ACHN (cell line): Measurements from ENCODE around the gene PARD3B.

Experiments
- DNase-seq: peaks from one replicate; pipeline ENCODE4 v3.0.0-alpha.2; 2015
- in situ Hi-C: cut with HindIII; loops from 2 replicates; pipeline ENCODE4 v1.10.0; 2017; ENCODE audit warnings: low sequenced_read_pairs, low pct_ligation_motif_present, low pct_unique_long_range_greater_than_20kb

The PARD3B gene

GRCh38 chr2:205524656-205525055 lies 979.4 kb downstream of the PARD3B start:
- in situ Hi-C loops = no loop called here
- no peak for DNase-seq

DNA sequence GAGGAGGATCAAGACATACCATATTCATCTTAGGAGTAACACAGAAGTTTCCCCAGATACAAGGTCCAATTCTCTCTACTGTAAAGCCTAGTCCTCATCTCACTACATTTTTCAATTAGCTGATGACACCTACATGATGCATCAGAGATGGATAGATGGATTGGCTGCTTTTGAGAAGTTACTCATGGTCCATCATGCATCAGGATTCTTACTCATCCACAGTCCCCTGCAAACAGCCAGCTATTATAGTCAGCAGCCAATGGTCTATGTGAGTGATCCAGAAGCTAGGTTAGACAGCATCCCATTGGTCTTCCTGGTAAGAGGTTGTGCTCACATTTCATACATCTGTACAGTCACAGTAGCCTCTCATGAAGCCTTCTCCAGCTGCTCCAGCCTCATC lies 982.5 kb downstream of the PARD3B start:
- no peak for DNase-seq
- in situ Hi-C loops = no loop called here

GRCh38 chr2:205531072-205531471 lies 985.8 kb downstream of the PARD3B start:
- no peak for DNase-seq
- in situ Hi-C loops = no loop called here

DNA sequence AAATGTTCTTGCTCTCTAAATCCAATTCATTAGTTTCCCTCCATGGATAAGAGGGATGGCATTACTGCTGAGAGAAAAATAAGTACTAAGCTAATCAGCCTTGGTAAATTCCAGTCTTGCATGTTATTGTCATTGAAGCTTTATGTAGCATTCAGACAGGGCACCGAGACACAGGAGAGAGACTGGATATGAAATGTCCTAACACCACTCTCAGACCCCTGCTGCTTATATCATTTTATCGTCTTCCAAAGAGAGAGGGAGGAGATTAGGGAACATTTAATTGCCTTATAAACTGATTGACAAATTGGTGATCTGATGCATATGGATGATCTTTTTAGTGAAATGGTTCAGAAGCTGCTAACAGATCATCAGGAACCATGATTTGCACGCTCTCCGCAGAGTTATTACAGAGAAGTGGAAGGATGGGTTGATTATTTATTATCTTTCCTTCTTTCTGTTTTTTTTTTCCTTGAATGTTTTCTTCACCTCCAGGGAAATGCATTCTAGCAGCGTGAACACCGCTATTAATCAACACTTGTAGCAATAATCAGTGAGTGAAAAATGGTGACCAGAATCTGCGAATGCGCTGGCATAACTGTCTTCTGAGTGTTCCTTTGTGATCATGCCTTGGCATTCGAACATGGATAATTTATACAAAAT lies 986.3 kb downstream of the PARD3B start:
- in situ Hi-C loops = no loop called here
- DNase-seq = no peak

DNA sequence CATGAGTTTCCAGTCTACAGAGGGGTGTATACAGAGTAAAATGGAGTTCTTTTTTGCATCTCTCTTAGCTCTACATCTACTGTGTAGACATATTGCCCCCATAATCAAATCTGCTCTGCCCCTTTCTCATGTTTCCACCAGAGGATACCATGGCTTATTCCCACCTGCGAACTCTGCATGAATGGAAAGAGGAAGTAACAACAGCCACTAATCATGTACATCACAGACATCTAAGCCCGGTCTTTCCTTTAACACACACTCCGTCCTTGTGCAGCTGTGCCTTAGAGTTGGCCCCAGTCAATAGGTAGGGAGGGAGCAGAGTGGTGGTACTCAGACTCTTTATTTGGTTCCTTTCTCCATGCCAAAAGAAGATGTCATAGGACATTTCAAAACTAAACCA lies 989.7 kb downstream of the PARD3B start:
- no peak for DNase-seq
- in situ Hi-C loops = no loop called here

DNA sequence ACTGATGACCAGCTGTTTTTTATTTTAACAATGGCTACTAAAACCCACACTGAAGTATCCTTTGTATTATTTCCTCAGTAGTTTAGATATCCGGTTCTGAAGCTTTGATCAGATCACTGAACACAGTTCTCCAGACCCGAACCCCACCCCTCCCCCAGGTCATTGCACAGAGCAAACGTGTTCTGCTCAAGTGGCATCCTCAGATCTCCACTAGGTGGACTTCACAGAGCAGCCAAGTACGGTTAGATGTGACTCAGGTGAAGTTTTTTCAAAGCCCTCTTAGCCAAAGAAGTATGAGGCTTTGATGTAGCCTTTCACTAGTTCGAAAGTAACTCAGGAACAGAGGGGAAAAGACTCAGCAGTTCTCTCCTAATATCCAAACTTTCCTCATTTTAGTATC lies 994.3 kb downstream of the PARD3B start:
- in situ Hi-C loops = no loop called here
- no peak for DNase-seq

DNA sequence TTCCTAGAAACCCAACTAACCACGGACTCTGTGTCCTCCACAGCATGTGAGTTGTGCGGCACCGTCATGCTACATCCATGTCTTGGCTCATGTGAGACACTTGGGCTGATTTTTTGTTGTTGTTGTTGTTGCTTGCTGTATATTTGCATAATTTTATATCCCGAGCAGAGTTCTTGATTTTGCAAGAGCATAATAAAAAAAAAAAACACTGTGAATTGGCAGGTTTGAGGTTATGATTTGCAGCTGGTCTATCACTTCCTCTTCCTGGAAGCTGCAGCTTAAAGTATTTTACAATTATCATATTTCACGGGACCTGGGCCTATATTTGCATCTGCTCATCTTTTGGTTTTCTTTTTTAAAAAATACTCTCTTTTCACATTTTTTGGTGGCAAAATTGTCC lies 994.8 kb downstream of the PARD3B start:
- no peak for DNase-seq
- in situ Hi-C loops = no loop called here

GRCh38 chr2:205543262-205543843 lies 998.1 kb downstream of the PARD3B start:
- in situ Hi-C loops = no loop called here
- no peak for DNase-seq

GRCh38 chr2:205543937-205544702 lies 998.8 kb downstream of the PARD3B start:
- in situ Hi-C loops = no loop called here
- no peak for DNase-seq

- DNase-seq = no peak
- in situ Hi-C loops = no loop called here
Measured at GRCh38 chr2:205545971-205546816, 1000.9 kb downstream of the PARD3B start.

- no peak for DNase-seq
- in situ Hi-C loops = no loop called here
Measured at GRCh38 chr2:205555566-205556230, 1010.4 kb downstream of the PARD3B start.

DNA sequence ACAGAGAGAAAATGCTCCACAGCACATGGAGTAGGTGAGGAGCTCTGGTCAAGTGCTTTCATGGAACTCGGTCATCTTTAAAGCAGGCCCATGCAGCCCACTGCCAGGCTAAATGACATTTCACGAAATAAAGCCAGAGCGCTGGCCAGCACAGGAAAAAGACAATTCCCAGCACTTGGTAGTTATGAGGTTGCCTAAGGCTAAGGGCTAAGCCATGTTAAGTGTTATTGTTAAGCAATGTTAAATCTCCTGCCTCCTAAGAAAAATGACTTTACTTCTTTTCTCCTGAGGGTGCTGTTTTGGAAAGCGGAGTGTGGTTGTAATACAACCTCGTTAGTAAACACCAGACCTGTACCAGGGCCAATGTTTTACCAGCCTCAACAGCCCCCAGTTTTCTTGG lies 1011.1 kb downstream of the PARD3B start:
- DNase-seq = no peak
- in situ Hi-C loops = no loop called here

DNA sequence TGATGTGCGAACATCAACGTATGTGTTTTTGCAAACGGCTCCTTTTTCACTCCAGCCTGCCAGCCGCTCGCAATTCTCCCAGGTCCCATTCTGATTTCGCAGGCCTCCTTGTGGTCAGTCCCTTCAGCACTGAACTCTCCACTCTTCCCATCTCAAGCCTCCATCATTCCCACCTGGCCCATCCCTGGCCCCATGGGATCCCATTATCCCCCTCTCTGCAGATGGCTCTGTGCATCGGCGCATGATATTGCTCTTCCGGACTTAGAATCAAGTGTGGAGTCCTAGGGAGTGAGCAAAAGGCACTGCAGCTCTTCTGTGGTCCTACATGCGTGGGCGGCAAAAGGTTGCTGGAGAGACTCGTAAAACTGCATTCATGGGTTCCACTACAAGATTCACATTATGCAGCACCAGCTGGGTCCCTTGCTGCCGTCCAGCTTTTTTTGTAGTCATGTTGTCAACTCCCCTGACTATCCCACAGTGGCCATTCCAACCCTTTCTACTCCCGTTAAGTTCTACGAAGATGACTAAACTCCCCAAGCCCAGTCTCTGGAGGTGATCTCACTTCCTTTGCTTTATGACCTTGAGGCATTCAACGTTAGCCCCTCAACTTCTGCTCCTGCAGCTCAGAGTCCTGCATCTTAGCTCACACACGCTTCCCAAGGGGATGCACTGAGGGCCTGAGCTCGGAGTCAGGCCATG lies 1011.7 kb downstream of the PARD3B start:
- DNase-seq = no peak
- in situ Hi-C loops = no loop called here

GRCh38 chr2:205557873-205558272 lies 1012.6 kb downstream of the PARD3B start:
- DNase-seq = no peak
- in situ Hi-C loops = no loop called here

DNA sequence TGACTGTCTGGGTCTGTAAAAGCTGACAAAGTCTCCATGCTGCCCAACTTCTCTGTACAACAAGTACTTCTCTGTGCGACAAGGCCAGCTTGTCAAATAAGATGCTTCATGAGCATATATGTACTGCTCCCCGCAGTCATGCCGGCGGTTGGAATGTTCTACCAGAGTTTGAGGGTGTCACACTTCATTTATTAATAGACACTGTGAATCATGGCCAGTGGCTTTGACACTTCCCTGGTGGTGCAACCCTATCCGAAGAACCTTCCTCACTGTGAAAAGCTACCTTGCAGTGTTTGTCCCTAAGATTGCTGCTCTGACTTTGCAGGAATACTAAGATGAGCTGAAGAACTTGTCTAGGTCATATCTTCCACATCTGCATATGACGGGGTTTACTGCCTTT lies 1016.2 kb downstream of the PARD3B start:
- in situ Hi-C loops = no loop called here
- no peak for DNase-seq

DNA sequence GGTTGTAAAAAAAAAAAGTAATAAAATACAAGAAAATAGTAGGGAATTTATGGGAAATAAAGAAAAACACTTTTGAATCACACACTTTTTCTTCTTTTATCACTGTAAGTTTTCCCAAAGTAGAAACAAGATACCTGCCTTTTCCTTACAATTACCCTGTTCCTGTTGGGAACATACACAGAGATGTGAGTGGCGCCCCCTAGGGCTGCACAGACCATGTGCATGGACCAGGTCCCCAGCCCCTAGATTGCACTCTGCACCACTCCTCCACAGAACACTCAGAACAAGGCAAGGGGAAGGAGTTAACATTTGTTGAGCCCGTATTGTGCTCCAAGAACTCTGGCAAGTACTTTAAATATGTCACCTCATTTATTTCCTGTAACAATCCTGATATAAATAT lies 1018.4 kb downstream of the PARD3B start:
- DNase-seq = peak; percentile 46
- in situ Hi-C loops = no loop called here

DNA sequence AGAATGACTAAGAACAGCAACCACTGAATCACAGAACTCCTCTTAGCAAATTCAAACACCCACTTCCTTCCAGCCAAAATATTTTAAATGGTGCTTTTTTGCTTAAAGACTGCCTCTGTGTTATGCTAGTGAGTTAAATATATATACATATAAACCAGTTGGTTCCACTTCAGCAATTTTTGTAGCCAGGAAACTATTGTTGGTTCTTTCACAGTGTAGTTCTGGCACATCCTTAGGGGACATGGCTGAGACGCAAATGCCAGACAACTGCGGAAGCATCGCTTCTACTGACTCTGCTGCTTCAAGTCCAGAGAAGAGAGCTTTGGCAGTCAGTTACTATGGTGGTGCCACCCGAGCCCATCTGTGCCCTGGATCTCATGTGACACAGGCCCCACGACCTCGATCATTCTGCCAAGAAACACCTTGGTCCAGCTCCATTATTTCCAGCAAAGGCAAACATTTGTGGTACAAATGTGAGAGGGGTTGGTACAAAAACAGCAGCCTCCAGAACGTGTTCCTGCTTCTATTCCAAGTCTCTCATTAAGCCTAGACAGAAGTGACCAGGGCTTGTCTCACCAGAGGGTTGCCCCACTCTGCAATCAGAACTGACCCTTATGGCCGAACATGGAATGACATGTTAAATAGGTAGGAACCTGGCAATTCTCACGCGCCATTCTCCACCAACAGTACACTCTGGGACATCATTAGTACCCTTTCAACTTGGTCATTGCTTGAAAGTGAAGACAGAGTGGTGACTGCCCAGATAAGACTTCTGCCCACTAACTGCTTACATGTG lies 1019.3 kb downstream of the PARD3B start:
- in situ Hi-C loops = no loop called here
- DNase-seq = no peak
